HepG2 (cell line): ENCODE results near the gene ZC3H12A. TPM values are rescaled to one million over a fixed set of nuclear protein-coding genes. Genes with fewer than 3 reads are reported as not detected.
A peak's percentile ranks its signal among the peaks of the same experiment; 100 is the strongest.

Experiments
- FIP1L1 ChIP-seq: fragments of 200-400 bp; formaldehyde crosslinking; IDR thresholded peaks from 2 replicates; pipeline ENCODE4 v1.6.1; 2018; ENCODE audit warnings: low read depth, mild to moderate bottlenecking, low read length, moderate library complexity, borderline replicate concordance; ENCODE audit not compliant: insufficient read depth
- GTF3A ChIP-seq: sonication (generic); formaldehyde crosslinking; conservative IDR thresholded peaks from 2 replicates; pipeline ENCODE4 v1.4.0; 2020; ENCODE audit warnings: mild to moderate bottlenecking, missing genetic modification reagents
- IKZF1 ChIP-seq: fragments of 450-650 bp; IDR thresholded peaks from 2 replicates; pipeline ENCODE4 v1.7.1; 2016
- RCOR2 ChIP-seq: IDR thresholded peaks from 2 replicates; pipeline ENCODE4 v1.6.1; 2016; ENCODE audit warnings: missing biosample characterization, missing genetic modification reagents
- SPEN ChIP-seq: sonication (generic); formaldehyde crosslinking; IDR thresholded peaks from 2 replicates; pipeline ENCODE4 v1.5.1; 2020; ENCODE audit warnings: low read depth, mild to moderate bottlenecking, missing genetic modification reagents
- SYNCRIP ChIP-seq: fragments of 200-400 bp; formaldehyde crosslinking; IDR thresholded peaks from 2 replicates; pipeline ENCODE4 v1.6.1; 2018; ENCODE audit warnings: mild to moderate bottlenecking, low read depth, low read length; ENCODE audit not compliant: insufficient read depth
- TBX3 ChIP-seq: fragments of 450-650 bp; IDR thresholded peaks from 2 replicates; pipeline ENCODE4 v1.6.1; 2017; ENCODE audit warnings: antibody characterized with exemption, mild to moderate bottlenecking, inconsistent platforms, borderline replicate concordance
- YEATS4 ChIP-seq: sonication (generic); formaldehyde crosslinking; IDR thresholded peaks from 2 replicates; pipeline ENCODE4 v1.4.0; 2020; ENCODE audit warnings: missing genetic modification reagents, borderline replicate concordance
- ZMYM2 ChIP-seq: sonication (generic); formaldehyde crosslinking; IDR thresholded peaks from 2 replicates; pipeline ENCODE4 v1.8.0; 2022; ENCODE audit warnings: mild to moderate bottlenecking, missing genetic modification reagents
- ZNF260 ChIP-seq: sonication (generic); formaldehyde crosslinking; IDR thresholded peaks from 2 replicates; pipeline ENCODE4 v1.4.0; 2020; ENCODE audit warnings: missing genetic modification reagents, low read depth, mild to moderate bottlenecking, borderline replicate concordance
- ZNF660 ChIP-seq: sonication (generic); formaldehyde crosslinking; IDR thresholded peaks from 2 replicates; pipeline ENCODE4 v1.5.1; 2020; ENCODE audit warnings: mild to moderate bottlenecking, low read depth, missing genetic modification reagents, borderline replicate concordance
- ZNF672 ChIP-seq: sonication (generic); formaldehyde crosslinking; IDR thresholded peaks from 2 replicates; pipeline ENCODE4 v1.8.1; 2022; ENCODE audit warnings: missing genetic modification reagents
- ZNF816 ChIP-seq: sonication (generic); formaldehyde crosslinking; IDR thresholded peaks from 2 replicates; pipeline ENCODE4 v1.8.0; 2022; ENCODE audit warnings: missing genetic modification reagents, mild to moderate bottlenecking, borderline replicate concordance
- polyA plus RNA-seq, 8 experiments: library from polyadenylated mRNA; depleted of rRNA in 3 of 8; stranded (reverse) in 7 of 8; unstranded in 1 of 8; fragments of >200 nt; fragmentation: Illumina TruSeq in 4 of 8; extraction: Trizol in 4 of 8; gene quantifications; 2 replicates each; pipeline versions ENCODE4 v1.2.1 to v1.2.3, GENCODE V29; 2011 to 2016; ENCODE audit warnings: low read depth in 4 of 8, missing spikeins in 1 of 8, mixed read lengths in 1 of 8; ENCODE audit not compliant: insufficient read depth in 1 of 8
- total RNA-seq, 5 experiments: library from RNA; depleted of rRNA; stranded (reverse); fragments of >200 nt; fragmentation: Illumina TruSeq; extraction: Trizol; gene quantifications; 2 replicates each; pipeline ENCODE4 v1.2.3, GENCODE V29; 2016; ENCODE audit warnings: low read depth in 1 of 5
- TF ChIP-seq, protein P1 (sequence below): sonication (generic); formaldehyde crosslinking; IDR thresholded peaks from 2 replicates; pipeline ENCODE4 v1.5.1; 2020; ENCODE audit warnings: missing genetic modification reagents, mild to moderate bottlenecking, borderline replicate concordance
- TF ChIP-seq, protein P2 (sequence below): sonication (generic); formaldehyde crosslinking; IDR thresholded peaks from 2 replicates; pipeline ENCODE4 v1.4.0; 2020; ENCODE audit warnings: missing genetic modification reagents, borderline replicate concordance
- TF ChIP-seq, protein P3 (sequence below): conservative IDR thresholded peaks from 2 replicates; pipeline ENCODE4 v1.6.1; 2018; ENCODE audit warnings: missing genetic modification reagents
- TF ChIP-seq, protein P4 (sequence below): IDR thresholded peaks from 2 replicates; pipeline ENCODE4 v1.6.1; 2016

The ZC3H12A gene
- total and polyA plus RNA-seq, 2 of the 13 experiments (the other 11 are each of a cell fraction or from before 2014, with no cell fraction given): 6.8 to 13.3 TPM

DNA sequence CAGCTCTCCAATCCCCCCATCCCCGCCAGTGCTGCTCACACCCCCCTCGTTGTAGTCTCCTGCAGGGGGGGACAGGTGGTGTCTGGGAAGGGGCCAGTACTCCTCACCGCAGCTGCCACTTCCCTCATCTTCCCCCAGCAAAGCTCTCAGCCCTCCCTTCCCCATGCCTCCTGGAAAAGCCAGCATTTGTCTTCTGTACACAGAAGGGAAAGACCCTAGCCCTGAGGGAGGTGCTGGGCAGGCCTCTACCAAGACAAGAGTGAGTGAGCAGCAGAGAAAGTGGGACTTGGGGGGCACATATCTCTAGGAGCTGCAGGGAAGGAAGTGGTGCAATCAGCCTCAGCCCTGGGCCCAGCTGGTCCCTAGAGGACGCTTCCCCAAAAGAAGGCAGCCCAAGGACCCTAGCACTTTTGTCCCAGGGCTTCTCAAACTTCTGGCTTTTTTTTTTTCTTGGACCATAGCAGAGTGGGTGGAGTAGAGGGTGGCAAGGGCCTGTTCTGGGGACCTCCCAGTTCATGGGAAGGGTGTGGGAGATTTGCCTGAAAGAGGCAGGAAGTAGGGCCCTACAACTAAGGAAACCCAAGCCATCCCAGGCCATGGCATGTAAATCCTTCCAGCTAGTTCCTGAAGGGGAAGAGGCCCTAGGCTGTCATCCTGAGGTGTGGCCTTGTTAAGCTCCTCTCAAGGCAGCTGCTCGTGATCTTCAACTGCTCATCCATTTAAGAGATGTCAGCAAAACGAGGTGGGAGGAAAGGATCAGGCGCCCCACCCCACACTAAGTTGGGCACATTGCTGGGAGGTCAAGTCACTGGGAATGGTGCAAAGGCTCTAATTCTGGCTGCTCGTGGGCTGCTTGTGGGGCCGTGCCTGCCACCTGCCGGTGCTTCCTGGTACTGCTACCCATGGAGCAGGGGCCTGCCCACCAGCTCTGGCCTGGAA is 12.6 kb downstream of the ZC3H12A start (continued):
- TF ChIP-seq, protein P1, sequence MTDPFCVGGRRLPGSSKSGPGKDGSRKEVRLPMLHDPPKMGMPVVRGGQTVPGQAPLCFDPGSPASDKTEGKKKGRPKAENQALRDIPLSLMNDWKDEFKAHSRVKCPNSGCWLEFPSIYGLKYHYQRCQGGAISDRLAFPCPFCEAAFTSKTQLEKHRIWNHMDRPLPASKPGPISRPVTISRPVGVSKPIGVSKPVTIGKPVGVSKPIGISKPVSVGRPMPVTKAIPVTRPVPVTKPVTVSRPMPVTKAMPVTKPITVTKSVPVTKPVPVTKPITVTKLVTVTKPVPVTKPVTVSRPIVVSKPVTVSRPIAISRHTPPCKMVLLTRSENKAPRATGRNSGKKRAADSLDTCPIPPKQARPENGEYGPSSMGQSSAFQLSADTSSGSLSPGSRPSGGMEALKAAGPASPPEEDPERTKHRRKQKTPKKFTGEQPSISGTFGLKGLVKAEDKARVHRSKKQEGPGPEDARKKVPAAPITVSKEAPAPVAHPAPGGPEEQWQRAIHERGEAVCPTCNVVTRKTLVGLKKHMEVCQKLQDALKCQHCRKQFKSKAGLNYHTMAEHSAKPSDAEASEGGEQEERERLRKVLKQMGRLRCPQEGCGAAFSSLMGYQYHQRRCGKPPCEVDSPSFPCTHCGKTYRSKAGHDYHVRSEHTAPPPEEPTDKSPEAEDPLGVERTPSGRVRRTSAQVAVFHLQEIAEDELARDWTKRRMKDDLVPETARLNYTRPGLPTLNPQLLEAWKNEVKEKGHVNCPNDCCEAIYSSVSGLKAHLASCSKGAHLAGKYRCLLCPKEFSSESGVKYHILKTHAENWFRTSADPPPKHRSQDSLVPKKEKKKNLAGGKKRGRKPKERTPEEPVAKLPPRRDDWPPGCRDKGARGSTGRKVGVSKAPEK: no peak
- TF ChIP-seq GTF3A (CRISPR knock-in tag): no peak
- TF ChIP-seq ZNF660 (CRISPR knock-in tag): no peak
- no peak for TF ChIP-seq IKZF1
- TF ChIP-seq SYNCRIP: no peak
- no peak for TF ChIP-seq ZNF260
- TF ChIP-seq, protein P2, sequence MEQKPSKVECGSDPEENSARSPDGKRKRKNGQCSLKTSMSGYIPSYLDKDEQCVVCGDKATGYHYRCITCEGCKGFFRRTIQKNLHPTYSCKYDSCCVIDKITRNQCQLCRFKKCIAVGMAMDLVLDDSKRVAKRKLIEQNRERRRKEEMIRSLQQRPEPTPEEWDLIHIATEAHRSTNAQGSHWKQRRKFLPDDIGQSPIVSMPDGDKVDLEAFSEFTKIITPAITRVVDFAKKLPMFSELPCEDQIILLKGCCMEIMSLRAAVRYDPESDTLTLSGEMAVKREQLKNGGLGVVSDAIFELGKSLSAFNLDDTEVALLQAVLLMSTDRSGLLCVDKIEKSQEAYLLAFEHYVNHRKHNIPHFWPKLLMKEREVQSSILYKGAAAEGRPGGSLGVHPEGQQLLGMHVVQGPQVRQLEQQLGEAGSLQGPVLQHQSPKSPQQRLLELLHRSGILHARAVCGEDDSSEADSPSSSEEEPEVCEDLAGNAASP: 0 out of 2 replicates have a peak, but pooled peaks have one; percentile 17
- no peak for TF ChIP-seq ZNF816 (CRISPR knock-in tag)
- TF ChIP-seq, protein P3, sequence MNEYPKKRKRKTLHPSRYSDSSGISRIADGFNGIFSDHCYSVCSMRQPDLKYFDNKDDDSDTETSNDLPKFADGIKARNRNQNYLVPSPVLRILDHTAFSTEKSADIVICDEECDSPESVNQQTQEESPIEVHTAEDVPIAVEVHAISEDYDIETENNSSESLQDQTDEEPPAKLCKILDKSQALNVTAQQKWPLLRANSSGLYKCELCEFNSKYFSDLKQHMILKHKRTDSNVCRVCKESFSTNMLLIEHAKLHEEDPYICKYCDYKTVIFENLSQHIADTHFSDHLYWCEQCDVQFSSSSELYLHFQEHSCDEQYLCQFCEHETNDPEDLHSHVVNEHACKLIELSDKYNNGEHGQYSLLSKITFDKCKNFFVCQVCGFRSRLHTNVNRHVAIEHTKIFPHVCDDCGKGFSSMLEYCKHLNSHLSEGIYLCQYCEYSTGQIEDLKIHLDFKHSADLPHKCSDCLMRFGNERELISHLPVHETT: no peak; the same call in 1 of the 2 replicates
- no peak for TF ChIP-seq ZNF672 (CRISPR knock-in tag)
- TF ChIP-seq ZMYM2 (CRISPR knock-in tag): no peak
- TF ChIP-seq RCOR2 (CRISPR knock-in tag): no peak
- no peak for TF ChIP-seq TBX3
- no peak for TF ChIP-seq YEATS4 (CRISPR knock-in tag)
- TF ChIP-seq FIP1L1: no peak
- TF ChIP-seq SPEN: no peak
- TF ChIP-seq, protein P4, sequence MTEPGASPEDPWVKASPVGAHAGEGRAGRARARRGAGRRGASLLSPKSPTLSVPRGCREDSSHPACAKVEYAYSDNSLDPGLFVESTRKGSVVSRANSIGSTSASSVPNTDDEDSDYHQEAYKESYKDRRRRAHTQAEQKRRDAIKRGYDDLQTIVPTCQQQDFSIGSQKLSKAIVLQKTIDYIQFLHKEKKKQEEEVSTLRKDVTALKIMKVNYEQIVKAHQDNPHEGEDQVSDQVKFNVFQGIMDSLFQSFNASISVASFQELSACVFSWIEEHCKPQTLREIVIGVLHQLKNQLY (CRISPR knock-in tag): no peak
